MCF 10A (cell line): ENCODE results near the gene PAK1. TPM values are rescaled to one million over a fixed set of nuclear protein-coding genes. Genes with fewer than 3 reads are reported as not detected.
A peak's percentile ranks its signal among the peaks of the same experiment; 100 is the strongest.

Source experiments
- BruUV-seq: library from RNA; stranded (reverse); fragments of 400-500 nt; replicated peaks from 2 replicates; lab custom pipeline; 2021; lab: Mats Ljungman, UMichigan
- CTCF ChIA-PET: fragments of 300-600 bp; sonication (Branson Sonifier 250); formaldehyde crosslinking; extraction: SDS; loops from one replicate; lab custom pipeline; 2021; ENCODE audit warnings: antibody characterized with exemption, inconsistent platforms; lab: Yijun Ruan, JAX
- POLR2A ChIA-PET: fragments of 300-600, 350-650 bp; sonication (Branson Sonifier 250); formaldehyde crosslinking; extraction: SDS; loops from one replicate; lab custom pipeline; 2020; ENCODE audit warnings: antibody characterized with exemption, inconsistent platforms; lab: Yijun Ruan, JAX
- DNase-seq: peaks from one replicate; pipeline ENCODE4 v3.0.0-alpha.2; 2018; ENCODE audit not compliant: unreplicated experiment
- H3K27ac Mint-ChIP-seq: one replicate; pipeline ENCODE4 v1.8.0; 2022; ENCODE audit warnings: mild to moderate bottlenecking, low read depth, mixed read lengths; ENCODE audit not compliant: unreplicated experiment
- H3K27me3 Mint-ChIP-seq: one replicate; pipeline ENCODE4 v1.8.0; 2022; ENCODE audit warnings: mixed read lengths; ENCODE audit not compliant: insufficient read depth, unreplicated experiment
- H3K36me3 Mint-ChIP-seq: one replicate; pipeline ENCODE4 v1.8.0; 2022; ENCODE audit warnings: mild to moderate bottlenecking, moderate library complexity, mixed read lengths; ENCODE audit not compliant: insufficient read depth, unreplicated experiment
- H3K4me1 Mint-ChIP-seq: one replicate; pipeline ENCODE4 v1.8.0; 2022; ENCODE audit warnings: mixed read lengths; ENCODE audit not compliant: insufficient read depth, unreplicated experiment
- H3K4me3 Mint-ChIP-seq: one replicate; pipeline ENCODE4 v1.8.0; 2022; ENCODE audit warnings: mild to moderate bottlenecking, moderate library complexity, mixed read lengths; ENCODE audit not compliant: unreplicated experiment
- H3K9me3 Mint-ChIP-seq: one replicate; pipeline ENCODE4 v1.8.0; 2022; ENCODE audit warnings: mixed read lengths; ENCODE audit not compliant: unreplicated experiment
- CTCF ChIP-seq: fragments of 200-600 bp; IDR thresholded peaks from one replicate; pipeline ENCODE4 v1.8.0; 2022; ENCODE audit warnings: antibody characterized with exemption, mild to moderate bottlenecking; ENCODE audit not compliant: unreplicated experiment
- intact Hi-C: fragments of 100-400 bp; cut with micrococcal nuclease; formaldehyde crosslinking; loops from 2 replicates; pipeline ENCODE4 v1.14.1; 2022
- total RNA-seq: library from RNA; stranded (reverse); gene quantifications from 2 replicates; pipeline ENCODE4 v1.2.3, GENCODE V29; 2022

The PAK1 gene
- total RNA-seq, 1 experiment from 2014 or later = 24.0 TPM

DNA sequence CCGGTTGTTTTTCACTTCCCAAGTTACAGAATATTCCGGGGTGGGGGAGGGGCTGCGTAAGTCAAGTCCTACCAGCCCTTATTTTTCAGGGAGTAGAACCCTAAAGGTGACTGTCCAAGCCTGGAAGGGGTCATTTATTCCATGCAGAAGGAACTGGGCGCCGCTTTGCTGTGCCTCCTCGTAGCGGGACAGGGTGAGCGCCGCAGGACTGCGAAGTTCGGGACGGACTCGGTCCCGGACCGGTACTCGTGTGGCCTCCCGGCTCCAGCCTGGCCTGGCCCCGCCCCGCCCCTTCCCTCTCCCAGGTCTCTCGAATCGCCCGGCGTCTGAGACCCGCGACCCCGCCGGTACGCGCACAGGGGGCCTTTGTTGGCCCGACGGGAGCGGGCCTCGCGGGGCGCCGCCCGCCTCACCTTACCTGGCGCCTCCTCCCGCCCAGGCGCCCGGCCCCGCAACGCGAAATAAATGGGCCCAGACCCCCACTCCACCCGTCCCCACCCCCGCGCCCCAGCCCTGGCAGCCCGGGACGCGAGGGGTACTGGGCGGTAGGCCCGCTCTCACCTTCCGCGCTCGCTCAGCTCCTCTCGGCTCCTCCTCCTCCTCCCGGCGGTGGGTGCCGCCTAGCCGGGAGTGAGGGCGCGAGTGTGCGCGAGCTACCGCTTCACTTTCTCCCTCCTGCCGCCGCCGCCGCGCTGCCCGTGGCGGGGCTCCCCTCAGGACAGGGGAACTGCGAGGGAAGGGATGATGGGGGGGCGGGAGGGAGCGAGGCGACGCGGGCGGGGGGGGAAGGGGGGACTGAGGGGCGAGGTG is 698 bp downstream of the PAK1 start:
- no peaks in the 10 kb centered on the region for H3K4me1 Mint-ChIP-seq
- no peak for TF ChIP-seq CTCF
- peak; percentile 27 for DNase-seq
- H3K36me3 Mint-ChIP-seq = no peaks in the 10 kb centered on the region
- H3K4me3 Mint-ChIP-seq = peak overlapping the region; percentile 79
- no TSS peak for BruUV-seq
- ChIA-PET POLR2A (interaction anchor here (0.6 kb wide), 1 partner anchor 148 kb away, joined by 3 read pairs; no protein-coding TSS in a partner anchor), CTCF (interaction anchor here (0.6 kb wide), 1 partner anchor 30 kb away, joined by 3 read pairs; no protein-coding TSS in a partner anchor)
- H3K27me3 Mint-ChIP-seq = no peaks in the 10 kb centered on the region
- intact Hi-C loops = loop anchor here (2.0 kb wide), 1 partner anchor 280 kb away; no protein-coding TSS in a partner anchor
- H3K27ac Mint-ChIP-seq = no peak overlapping the region
- no peaks in the 10 kb centered on the region for H3K9me3 Mint-ChIP-seq

DNA sequence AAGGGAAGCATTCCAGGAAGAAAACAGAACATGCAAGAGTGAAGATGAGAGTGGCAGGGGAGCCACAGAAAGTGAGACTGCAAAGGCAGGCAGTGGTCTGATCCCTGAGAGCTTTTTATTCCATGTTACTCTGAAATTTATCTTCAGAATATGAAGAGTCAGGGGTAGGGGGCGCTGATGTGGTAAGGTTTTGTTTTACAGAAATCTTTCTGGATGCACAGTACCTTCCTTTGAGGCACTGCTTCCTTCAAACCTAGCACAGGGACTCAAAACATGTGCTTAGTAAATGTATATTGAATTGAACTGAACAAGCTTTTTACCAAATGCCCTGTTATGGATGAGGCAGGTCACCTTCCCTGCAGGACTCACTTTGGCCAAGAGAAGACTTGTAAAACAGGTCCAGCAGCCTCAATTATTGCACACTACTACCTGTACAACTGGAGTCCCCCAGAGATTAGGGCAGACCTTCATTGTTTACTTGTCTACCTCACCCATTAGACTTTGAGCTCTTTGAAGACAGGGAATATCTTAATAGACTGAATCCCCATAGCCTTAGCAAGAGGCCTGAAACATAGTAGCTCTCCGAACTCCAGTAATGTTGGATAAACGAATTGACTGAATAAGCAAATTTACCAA is 2.2 kb downstream of the PAK1 start:
- Mint-ChIP-seq H3K4me1 (peaks cover 6% of the 10 kb centered on the region), H3K9me3 (no peaks in the 10 kb centered on the region), H3K36me3 (no peaks in the 10 kb centered on the region), H3K4me3 (peak overlapping the region; percentile 79), H3K27me3 (no peaks in the 10 kb centered on the region), H3K27ac (no peak overlapping the region)
- intact Hi-C loops = loop anchor here (2.0 kb wide), 1 partner anchor 279 kb away; no protein-coding TSS in a partner anchor
- BruUV-seq = no TSS peak
- POLR2A ChIA-PET = no interaction called here
- no peak for TF ChIP-seq CTCF
- CTCF ChIA-PET = interaction anchor here (0.7 to 1.5 kb wide), 7 partner anchors 10 to 276 kb away, joined by 3 to 4 read pairs (median 3); no protein-coding TSS in a partner anchor
- DNase-seq = no peak

- intact Hi-C loops = no loop called here
Measured at GRCh38 chr11:77470971-77471370, 2.9 kb downstream of the PAK1 start.

More at GRCh38 chr11:77470971-77471370, 2.9 kb downstream of the PAK1 start:
- TF ChIP-seq CTCF = no peak
- H3K9me3 Mint-ChIP-seq = no peaks in the 10 kb centered on the region
- H3K4me1 Mint-ChIP-seq = peaks cover 6% of the 10 kb centered on the region
- H3K4me3 Mint-ChIP-seq = no peak overlapping the region
- ChIA-PET POLR2A (interaction anchor here (0.7 kb wide), 2 partner anchors 147 to 163 kb away, joined by 3 read pairs; no protein-coding TSS in a partner anchor), CTCF (interaction anchor here (0.6 to 1.5 kb wide), 5 partner anchors 10 to 275 kb away, joined by 3 to 6 read pairs (median 4); no protein-coding TSS in a partner anchor)
- no peak for DNase-seq
- H3K27ac Mint-ChIP-seq = no peak overlapping the region
- H3K36me3 Mint-ChIP-seq = no peaks in the 10 kb centered on the region
- no peaks in the 10 kb centered on the region for H3K27me3 Mint-ChIP-seq
- BruUV-seq = no TSS peak
